Measurements from ENCODE around the gene LRP5.
A peak's percentile ranks its signal among the peaks of the same experiment; 100 is the strongest.

Gene LRP5

GRCh38 chr11:68327586-68328370, 15.4 kb downstream of the LRP5 start:
- no peak for DNase-seq (ENCODE audit: insufficient read length, low spot score)
- FAIRE-seq, result no peak

- FAIRE-seq, result peak; percentile 9
- DNase-seq (ENCODE audit: insufficient read length, low spot score), result no peak
These were observed 16.1 kb downstream of the LRP5 start for GRCh38 chr11:68328374-68329091.

- no peak for DNase-seq (ENCODE audit: insufficient read length, low spot score)
- FAIRE-seq, result no peak
These were observed 17.1 kb downstream of the LRP5 start for GRCh38 chr11:68329536-68329935.

GRCh38 chr11:68329978-68330699, 17.7 kb downstream of the LRP5 start:
- no peak for DNase-seq (ENCODE audit: insufficient read length, low spot score)
- FAIRE-seq, result no peak

- DNase-seq (ENCODE audit: insufficient read length, low spot score) (no peak), FAIRE-seq (no peak)
These were observed 18.4 kb downstream of the LRP5 start for GRCh38 chr11:68330700-68331337.

- peak; percentile 54 for FAIRE-seq
- no peak for DNase-seq (ENCODE audit: insufficient read length, low spot score)
These were observed 19.1 kb downstream of the LRP5 start for GRCh38 chr11:68331338-68331947.

GRCh38 chr11:68332186-68332585, 19.8 kb downstream of the LRP5 start:
- FAIRE-seq (no peak), DNase-seq (ENCODE audit: insufficient read length, low spot score) (no peak)

GRCh38 chr11:68333173-68333572, 20.8 kb downstream of the LRP5 start:
- DNase-seq (ENCODE audit: insufficient read length, low spot score) (no peak), FAIRE-seq (no peak)

GRCh38 chr11:68334923-68335322, 22.5 kb downstream of the LRP5 start:
- DNase-seq (ENCODE audit: insufficient read length, low spot score), result no peak
- FAIRE-seq, result no peak

GRCh38 chr11:68335683-68336082, 23.3 kb downstream of the LRP5 start:
- DNase-seq (ENCODE audit: insufficient read length, low spot score) (no peak), FAIRE-seq (no peak)

- FAIRE-seq, result no peak
- no peak for DNase-seq (ENCODE audit: insufficient read length, low spot score)
These were observed 24.3 kb downstream of the LRP5 start for GRCh38 chr11:68336716-68337115.

GRCh38 chr11:68337399-68337835, 25.0 kb downstream of the LRP5 start:
- no peak for DNase-seq (ENCODE audit: insufficient read length, low spot score)
- FAIRE-seq, result no peak

GRCh38 chr11:68338051-68338780, 25.8 kb downstream of the LRP5 start:
- FAIRE-seq, result no peak
- no peak for DNase-seq (ENCODE audit: insufficient read length, low spot score)

- FAIRE-seq (no peak), DNase-seq (ENCODE audit: insufficient read length, low spot score) (no peak)
These were observed 27.8 kb downstream of the LRP5 start for GRCh38 chr11:68340003-68340767.

- DNase-seq (ENCODE audit: insufficient read length, low spot score), result no peak
- FAIRE-seq, result no peak
These were observed 28.6 kb downstream of the LRP5 start for GRCh38 chr11:68340784-68341556.

GRCh38 chr11:68341557-68342458, 29.4 kb downstream of the LRP5 start:
- DNase-seq (ENCODE audit: insufficient read length, low spot score) (no peak), FAIRE-seq (peak; percentile 72)

GRCh38 chr11:68342459-68343158, 30.2 kb downstream of the LRP5 start:
- DNase-seq (ENCODE audit: insufficient read length, low spot score) (no peak), FAIRE-seq (no peak)
